GM19193 (cell line): Measurements from ENCODE around the gene DNM2.

Experiments used
- POLR2A ChIP-seq: IDR thresholded peaks from 4 replicates; pipeline ENCODE4 v1.6.1; 2011; ENCODE audit not compliant: insufficient read depth, insufficient read length; ENCODE audit errors: extremely low read depth

The DNM2 gene

GRCh38 chr19:10858204-10858828 lies 140.4 kb downstream of the DNM2 start:
- TF ChIP-seq POLR2A: no peak

DNA sequence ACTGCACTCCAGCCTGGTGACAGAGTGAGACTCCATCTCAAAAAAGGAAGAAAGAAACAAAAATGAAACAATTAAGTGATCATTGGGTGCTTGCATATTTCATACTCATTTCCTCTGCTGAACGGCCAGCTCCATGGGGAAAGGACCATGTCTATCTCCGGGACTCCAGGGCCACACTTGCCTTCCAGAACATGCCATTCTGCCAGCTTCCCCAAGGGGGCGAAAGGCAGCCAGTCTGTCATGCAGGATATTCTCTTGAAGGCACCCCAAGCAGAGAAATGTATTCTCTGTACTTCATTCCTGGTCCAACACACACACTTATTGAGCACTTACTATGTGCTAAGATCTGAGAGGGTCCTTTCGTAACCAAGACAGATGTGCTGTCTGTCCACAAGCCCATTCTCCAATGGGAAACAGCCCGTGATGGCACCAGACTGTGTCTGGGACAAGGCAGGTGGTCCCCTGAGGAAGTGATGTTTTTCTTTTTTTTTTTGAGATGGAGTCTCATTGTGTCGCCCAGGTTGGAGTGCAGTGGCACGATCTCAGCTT lies 143.3 kb downstream of the DNM2 start:
- TF ChIP-seq POLR2A: no peak

GRCh38 chr19:10862561-10863106 lies 144.8 kb downstream of the DNM2 start:
- TF ChIP-seq POLR2A: no peak

GRCh38 chr19:10863107-10863717 lies 145.3 kb downstream of the DNM2 start:
- no peak for TF ChIP-seq POLR2A

DNA sequence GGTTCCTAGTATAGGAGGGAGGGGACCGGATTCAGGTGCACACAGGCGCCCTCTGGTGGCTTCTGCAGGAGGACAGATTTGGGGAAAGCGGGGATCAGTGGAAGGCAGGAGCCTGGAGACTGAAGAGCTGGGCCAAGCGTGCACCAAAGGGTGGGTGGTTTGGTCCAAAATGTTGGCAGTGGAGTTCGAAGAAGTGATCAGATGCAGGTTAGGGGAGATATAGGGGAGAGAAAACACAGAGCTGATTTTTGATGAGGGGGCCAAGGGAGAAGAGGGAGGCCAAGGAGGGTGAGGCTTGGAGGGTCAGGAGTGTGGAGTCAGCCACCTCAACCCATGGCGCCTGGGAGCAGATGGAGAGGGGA lies 146.6 kb downstream of the DNM2 start:
- TF ChIP-seq POLR2A: no peak

DNA sequence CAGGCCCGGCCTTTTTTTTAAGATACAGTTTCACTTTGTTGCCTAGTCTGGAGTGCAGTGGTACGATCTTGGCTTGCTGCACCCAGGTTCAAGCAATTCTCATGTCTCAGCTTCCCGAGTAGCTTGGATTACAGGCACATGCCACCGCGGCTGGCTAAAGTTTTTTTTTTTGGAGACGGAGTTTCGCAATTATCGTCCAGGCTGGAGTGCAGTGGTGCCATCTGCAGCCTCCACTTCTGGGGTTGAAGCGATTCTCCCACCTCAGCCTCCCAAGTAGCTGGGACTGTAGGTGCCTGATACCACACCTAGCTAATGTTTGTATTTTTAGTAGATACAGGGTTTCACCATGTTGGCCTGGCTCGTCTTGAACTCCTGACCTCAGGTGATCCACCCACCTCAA lies 148.6 kb downstream of the DNM2 start:
- TF ChIP-seq POLR2A: no peak

- TF ChIP-seq POLR2A: no peak
Observed at GRCh38 chr19:10868872-10869547, 151.1 kb downstream of the DNM2 start.

GRCh38 chr19:10870501-10870954 lies 152.6 kb downstream of the DNM2 start:
- peak; percentile 47 for TF ChIP-seq POLR2A

GRCh38 chr19:10870955-10871603 lies 153.2 kb downstream of the DNM2 start, which contains the start of gene CARM1:
Gene CARM1 (plus strand): TSS chr19:10871553. CDS start chr19:10871703, 150 bp downstream.
- TF ChIP-seq POLR2A: peak; percentile 1

GRCh38 chr19:10871711-10872545 lies 154.0 kb downstream of the DNM2 start:
- TF ChIP-seq POLR2A: peak; percentile 10

DNA sequence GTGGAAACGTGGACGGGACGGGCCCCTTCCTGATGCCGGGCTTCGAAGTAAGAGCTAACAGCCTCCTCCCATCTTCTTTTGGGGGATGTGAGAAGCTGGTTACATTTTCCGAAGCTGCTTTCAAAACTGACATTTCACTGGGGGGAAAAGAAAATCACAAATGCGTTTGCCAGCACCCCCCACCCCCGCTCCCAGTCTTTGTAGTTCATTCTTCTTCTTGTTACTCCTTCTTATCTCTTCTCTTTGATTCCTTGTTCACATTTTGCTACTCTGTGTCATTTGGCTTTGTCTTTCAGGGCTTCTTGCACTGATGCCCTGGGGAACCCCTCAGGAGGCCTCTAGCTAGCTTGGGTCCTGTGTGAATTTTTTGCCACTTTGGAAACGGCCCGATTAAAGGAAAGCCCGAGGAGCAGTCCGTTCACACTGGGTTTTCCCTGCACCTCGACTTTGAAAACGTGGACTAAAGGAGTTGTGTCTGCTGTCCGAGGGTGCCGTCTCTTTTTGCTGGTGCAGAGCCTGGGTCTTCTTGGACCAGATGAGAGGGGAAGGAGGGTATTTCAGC lies 154.7 kb downstream of the DNM2 start:
- TF ChIP-seq POLR2A: no peak

DNA sequence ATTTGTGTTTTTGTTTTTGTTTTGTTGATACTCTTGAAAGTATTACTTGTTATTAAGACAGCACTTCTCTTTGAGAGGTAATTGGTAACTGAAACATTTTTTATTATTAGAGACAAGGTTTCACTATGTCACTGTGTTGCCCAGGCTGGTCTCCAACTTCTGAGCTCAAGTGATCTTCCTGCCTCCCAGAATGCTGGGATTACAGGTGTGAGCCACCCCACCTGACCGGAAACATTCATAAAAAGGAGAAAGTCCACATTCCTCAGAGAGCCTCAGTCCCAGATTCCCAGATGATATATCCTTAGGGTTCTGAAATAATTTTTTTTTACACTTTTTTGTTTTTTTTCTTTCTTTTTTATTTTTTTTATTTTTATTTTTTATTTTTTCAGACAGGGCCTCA lies 156.1 kb downstream of the DNM2 start:
- TF ChIP-seq POLR2A: no peak

GRCh38 chr19:10876459-10877240 lies 158.8 kb downstream of the DNM2 start:
- no peak for TF ChIP-seq POLR2A
